SJCRH30 (cell line): ENCODE data around the gene DSTN. TPM values are rescaled to one million over a fixed set of nuclear protein-coding genes. Genes with fewer than 3 reads are reported as not detected.
A peak's percentile ranks its signal among the peaks of the same experiment; 100 is the strongest.

Source experiments
- DNase-seq, 2 experiments: peaks; one replicate each; pipeline ENCODE4 v3.0.0-alpha.2; 2015 to 2020
- H3K27ac ChIP-seq: fragments of 250-450 bp; sonication (Bioruptor Pico); 2 replicates; pipeline ENCODE4 v1.5.1; 2020; ENCODE audit warnings: mild to moderate bottlenecking, moderate library complexity
- H3K27me3 ChIP-seq: fragments of 250-450 bp; sonication (Bioruptor Pico); 2 replicates; pipeline ENCODE4 v1.5.1; 2020; ENCODE audit warnings: mild to moderate bottlenecking, moderate library complexity
- H3K36me3 ChIP-seq: fragments of 250-450 bp; sonication (Bioruptor Pico); 2 replicates; pipeline ENCODE4 v1.5.1; 2020; ENCODE audit warnings: mild to moderate bottlenecking, moderate library complexity
- H3K4me1 ChIP-seq: fragments of 250-450 bp; sonication (Bioruptor Pico); 2 replicates; pipeline ENCODE4 v1.5.1; 2020; ENCODE audit warnings: mild to moderate bottlenecking, moderate library complexity
- H3K4me3 ChIP-seq: fragments of 250-450 bp; sonication (Bioruptor Pico); 2 replicates; pipeline ENCODE4 v1.5.1; 2020; ENCODE audit warnings: mild to moderate bottlenecking, moderate library complexity
- H3K9me3 ChIP-seq: fragments of 250-450 bp; sonication (Bioruptor Pico); replicated peaks from 2 replicates; pipeline ENCODE4 v1.5.1; 2020; ENCODE audit warnings: mild to moderate bottlenecking, moderate library complexity
- total RNA-seq: library from RNA; depleted of rRNA; stranded (reverse); fragments of >200 nt; shearing (Covaris generic); gene quantifications from 2 replicates; pipeline ENCODE4 v1.2.3, GENCODE V29; 2014; rRNA removed

The DSTN gene
- 117 and 121 TPM in 2 replicates for total RNA-seq

DNA sequence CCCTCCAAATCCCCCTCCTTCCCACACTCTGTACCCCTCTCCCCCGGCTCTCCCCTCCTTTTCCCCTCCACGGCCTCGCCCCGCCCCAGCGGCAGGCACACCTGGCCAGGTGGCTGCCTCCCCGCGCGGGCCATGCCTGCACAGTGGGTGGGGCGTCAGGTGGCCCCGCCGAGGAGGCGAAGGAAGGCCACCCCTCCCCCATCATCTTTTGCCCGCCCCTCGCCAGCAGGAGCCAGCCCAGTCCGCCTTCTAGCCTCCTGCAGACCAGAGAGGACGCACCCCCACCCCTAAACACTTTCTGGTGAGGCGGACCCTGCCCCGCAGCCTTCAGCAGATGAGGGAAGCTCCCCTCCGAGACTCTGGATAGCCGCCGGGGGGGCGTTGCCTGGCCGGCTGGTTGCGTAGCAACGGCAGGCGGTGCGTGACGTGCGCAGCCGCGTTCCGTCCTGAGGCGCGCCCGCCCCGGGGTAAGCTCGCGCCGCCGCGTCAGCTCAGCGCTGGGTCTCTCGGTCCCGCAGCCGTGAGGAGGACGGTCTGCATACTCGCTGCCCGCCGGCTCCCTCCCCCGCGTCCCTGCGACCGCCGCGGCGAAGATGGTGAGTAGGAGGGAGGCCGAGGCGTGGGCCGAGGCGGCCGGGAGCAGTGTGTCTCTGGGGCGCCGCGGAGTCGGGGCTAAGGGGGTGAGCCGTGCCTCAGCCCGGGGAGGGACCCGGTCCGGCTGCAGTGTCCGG lies at the start of gene DSTN:
Gene DSTN, plus strand, starts transcription at position 460 of the 731 bp plus-strand sequence. Its CDS starts 134 bp downstream, at position 594.
- DNase-seq: peak; percentile 92
- Histone ChIP-seq H3K27me3 (no peaks in the 10 kb centered on the region), H3K27ac (peak within 1 kb of the TSS; percentile 68), H3K9me3 (no peaks in the 10 kb centered on the region), H3K36me3 (no peaks in the 10 kb centered on the region), H3K4me1 (peaks cover 9% of the 10 kb centered on the region; the same call in 1 of the 2 replicates), H3K4me3 (peak within 1 kb of the TSS; percentile 93)

DNA sequence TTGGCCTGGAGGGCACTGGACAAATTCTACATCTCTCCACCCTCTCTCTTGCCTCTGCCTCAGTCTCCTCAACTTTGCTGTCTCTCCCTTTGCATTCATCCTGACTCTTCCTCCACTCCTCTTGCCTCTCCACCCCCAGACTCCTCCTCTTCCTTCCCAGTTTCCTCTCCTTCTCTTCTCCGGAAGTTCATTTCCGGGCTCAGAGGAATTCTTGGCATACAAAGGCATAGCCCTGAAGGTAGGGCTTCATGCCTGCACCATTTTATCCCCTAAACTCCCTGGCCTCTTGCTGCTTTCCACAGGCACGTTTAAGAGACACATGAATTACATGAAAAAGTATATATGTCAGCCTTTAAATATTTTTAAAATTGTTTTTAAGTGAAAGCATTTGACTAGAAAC lies 49.3 kb upstream of the DSTN start:
- no peak overlapping the region for H3K4me3 ChIP-seq
- H3K9me3 ChIP-seq: no peaks in the 10 kb centered on the region
- peak in 1 of 2 experiments; percentile 37 for DNase-seq
- H3K27ac ChIP-seq: no peak overlapping the region
- peaks cover 7% of the 10 kb centered on the region for H3K4me1 ChIP-seq
- H3K27me3 ChIP-seq: no peaks in the 10 kb centered on the region
- H3K36me3 ChIP-seq: no peaks in the 10 kb centered on the region

DNA sequence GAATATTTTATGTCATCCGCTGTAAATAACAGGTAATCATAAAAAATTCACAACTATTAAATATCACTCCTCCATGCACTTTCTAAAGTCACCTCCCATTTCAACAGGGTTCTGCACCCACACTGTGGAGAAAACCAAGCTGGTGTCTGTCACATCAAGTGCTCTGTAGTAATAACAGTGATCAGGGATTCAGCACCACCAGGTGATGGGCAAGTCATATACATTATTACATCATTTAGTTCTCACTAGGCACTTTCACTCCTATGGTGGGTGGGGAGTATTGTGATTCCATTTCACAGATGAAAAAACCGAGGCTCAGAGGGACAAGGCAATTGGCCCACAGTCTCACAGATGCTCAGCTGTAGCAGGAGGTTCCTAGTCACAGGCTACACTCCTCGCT lies 47.3 kb upstream of the DSTN start:
- no peaks in the 10 kb centered on the region for H3K36me3 ChIP-seq
- peaks cover 7% of the 10 kb centered on the region for H3K4me1 ChIP-seq
- DNase-seq: no peak
- no peak overlapping the region for H3K4me3 ChIP-seq
- no peak overlapping the region for H3K27ac ChIP-seq
- H3K9me3 ChIP-seq: no peaks in the 10 kb centered on the region
- H3K27me3 ChIP-seq: no peaks in the 10 kb centered on the region

DNA sequence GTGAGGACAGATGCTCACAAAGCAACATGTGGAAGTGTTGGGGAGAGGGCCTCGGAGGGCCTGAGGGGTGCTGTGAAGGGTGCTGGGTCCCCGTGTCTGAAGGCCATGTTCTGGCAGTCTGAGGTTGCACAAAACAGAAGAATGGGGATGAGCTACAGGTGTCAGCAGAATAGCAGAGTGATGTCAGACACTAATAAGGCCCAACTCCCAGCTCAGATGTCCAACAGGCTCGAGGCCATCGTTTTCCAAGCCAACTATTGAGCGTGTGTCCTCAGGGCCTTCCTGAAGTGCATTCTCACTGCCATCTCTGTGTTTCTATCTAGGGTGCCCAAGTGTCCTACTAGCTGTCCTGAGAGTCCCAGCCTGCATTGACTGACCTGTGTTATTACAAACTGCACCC lies 46.5 kb upstream of the DSTN start:
- Histone ChIP-seq H3K27me3 (no peaks in the 10 kb centered on the region), H3K27ac (no peak overlapping the region), H3K36me3 (no peaks in the 10 kb centered on the region; the same call in 1 of the 2 replicates), H3K4me1 (peaks cover 7% of the 10 kb centered on the region), H3K9me3 (no peaks in the 10 kb centered on the region), H3K4me3 (no peak overlapping the region)
- no peak for DNase-seq

DNA sequence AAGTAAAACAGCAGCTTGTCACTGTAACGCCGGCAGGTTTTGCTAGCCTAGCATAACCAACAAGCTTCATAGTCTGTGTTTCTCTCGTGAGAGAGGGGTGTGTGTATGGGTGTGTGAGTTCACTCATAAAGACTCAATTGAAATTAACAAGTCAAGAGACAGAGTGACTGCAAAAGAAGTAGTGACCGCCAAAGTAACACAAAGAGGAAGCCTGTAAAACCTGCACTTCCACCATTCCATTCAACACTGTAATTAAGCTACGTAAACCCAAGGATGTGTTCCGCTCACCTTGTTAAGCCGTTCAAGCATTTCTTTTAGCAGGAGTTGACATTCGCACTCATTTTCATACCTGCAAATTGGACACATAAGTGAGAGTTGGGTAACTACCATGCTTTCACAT lies 45.3 kb upstream of the DSTN start:
- no peak for DNase-seq
- Histone ChIP-seq H3K27me3 (no peaks in the 10 kb centered on the region), H3K4me3 (no peak overlapping the region), H3K36me3 (no peaks in the 10 kb centered on the region; the same call in 1 of the 2 replicates), H3K27ac (no peak overlapping the region), H3K9me3 (no peaks in the 10 kb centered on the region), H3K4me1 (peaks cover 3% of the 10 kb centered on the region)

DNA sequence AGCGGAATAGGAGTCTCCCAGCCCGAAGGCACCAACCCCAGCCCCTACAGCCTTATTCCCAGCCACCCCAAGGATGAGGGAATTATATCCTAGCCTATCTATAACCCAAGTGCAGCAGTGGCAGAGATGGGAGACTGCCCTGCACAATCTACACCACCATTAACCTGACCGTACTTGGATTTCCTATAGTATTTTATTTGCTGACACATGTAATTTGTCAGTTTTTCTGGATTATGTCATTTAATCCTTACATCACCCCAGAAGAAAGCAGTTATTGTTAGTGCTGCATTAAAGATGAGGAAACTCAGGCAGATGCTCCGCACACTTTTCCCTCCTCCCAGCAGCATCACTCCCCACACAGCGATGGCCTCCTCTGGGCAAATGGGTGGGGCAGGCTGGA lies 44.7 kb upstream of the DSTN start:
- H3K9me3 ChIP-seq: no peaks in the 10 kb centered on the region
- H3K36me3 ChIP-seq: no peaks in the 10 kb centered on the region; the same call in 1 of the 2 replicates
- H3K4me3 ChIP-seq: no peak overlapping the region
- H3K27me3 ChIP-seq: no peaks in the 10 kb centered on the region
- DNase-seq: no peak
- H3K4me1 ChIP-seq: no peaks in the 10 kb centered on the region
- no peak overlapping the region for H3K27ac ChIP-seq

DNA sequence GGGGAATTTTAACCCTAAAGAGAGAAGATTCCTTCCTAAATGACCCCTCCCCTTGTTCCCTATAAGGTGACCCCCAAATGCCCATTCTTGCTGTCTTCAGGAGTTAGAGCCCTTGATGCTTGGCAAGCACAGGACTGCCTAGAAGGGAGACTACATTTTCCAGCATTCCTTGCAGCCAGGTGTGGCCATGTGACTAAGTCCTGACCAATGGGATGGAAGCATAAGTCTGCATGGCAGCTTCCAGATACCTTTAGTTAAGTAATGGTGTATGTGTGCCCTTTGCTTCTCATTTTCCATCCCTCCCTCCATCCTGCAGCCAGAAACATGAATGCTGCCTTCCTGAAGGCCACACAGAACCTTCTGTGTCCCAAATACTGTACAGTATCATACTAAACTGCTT lies 44.2 kb upstream of the DSTN start:
- DNase-seq: peak in 1 of 2 experiments; percentile 31
- no peak overlapping the region for H3K27ac ChIP-seq
- H3K36me3 ChIP-seq: no peaks in the 10 kb centered on the region; the same call in 1 of the 2 replicates
- H3K4me1 ChIP-seq: no peaks in the 10 kb centered on the region
- H3K4me3 ChIP-seq: no peak overlapping the region
- no peaks in the 10 kb centered on the region for H3K9me3 ChIP-seq
- no peaks in the 10 kb centered on the region for H3K27me3 ChIP-seq

DNA sequence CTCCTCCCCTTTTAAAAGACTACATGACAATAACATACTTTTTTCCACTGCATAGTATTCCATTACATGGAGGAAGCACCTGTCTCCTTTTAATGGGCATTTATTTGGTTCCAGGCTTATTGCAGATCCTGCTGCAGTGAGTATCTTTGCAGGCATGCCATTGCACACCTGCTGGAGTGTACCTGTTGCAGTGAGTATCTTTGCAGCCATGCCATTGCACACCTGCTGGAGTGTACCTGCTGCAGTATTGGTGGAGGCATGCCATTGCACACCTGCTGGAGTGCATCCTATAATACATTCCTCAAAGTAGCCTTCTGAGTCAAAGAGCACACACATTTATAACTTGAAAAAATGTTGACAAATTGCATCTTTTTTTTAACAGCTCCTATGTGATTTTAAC lies 40.3 kb upstream of the DSTN start:
- no peak overlapping the region for H3K27ac ChIP-seq
- H3K27me3 ChIP-seq: 0 out of 2 replicates have a peak, but pooled peaks cover 4% of the 10 kb centered on the region
- no peaks in the 10 kb centered on the region; the same call in 1 of the 2 replicates for H3K36me3 ChIP-seq
- peaks cover 5% of the 10 kb centered on the region; the same call in 1 of the 2 replicates for H3K4me1 ChIP-seq
- no peaks in the 10 kb centered on the region for H3K9me3 ChIP-seq
- DNase-seq: no peak
- H3K4me3 ChIP-seq: no peak overlapping the region

DNA sequence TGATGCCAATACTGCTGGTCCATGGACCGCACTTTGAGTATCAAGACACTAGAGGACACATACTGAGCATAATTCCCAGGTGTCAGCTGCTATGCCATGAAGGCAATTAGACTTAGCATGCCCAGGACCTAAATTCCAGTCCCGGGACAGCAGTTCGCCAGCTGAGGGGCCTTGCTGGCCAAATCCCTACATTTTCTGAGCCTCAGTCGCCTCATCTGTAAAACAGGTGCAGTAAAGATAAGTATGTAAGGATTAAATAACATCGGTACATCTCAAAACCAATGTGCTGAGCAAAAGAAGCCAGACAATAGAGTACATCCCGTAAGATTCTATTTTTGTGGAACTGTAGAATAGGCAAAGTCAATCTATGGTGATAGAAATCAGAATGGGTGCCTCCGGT lies 39.7 kb upstream of the DSTN start:
- H3K4me3 ChIP-seq: no peak overlapping the region

DNA sequence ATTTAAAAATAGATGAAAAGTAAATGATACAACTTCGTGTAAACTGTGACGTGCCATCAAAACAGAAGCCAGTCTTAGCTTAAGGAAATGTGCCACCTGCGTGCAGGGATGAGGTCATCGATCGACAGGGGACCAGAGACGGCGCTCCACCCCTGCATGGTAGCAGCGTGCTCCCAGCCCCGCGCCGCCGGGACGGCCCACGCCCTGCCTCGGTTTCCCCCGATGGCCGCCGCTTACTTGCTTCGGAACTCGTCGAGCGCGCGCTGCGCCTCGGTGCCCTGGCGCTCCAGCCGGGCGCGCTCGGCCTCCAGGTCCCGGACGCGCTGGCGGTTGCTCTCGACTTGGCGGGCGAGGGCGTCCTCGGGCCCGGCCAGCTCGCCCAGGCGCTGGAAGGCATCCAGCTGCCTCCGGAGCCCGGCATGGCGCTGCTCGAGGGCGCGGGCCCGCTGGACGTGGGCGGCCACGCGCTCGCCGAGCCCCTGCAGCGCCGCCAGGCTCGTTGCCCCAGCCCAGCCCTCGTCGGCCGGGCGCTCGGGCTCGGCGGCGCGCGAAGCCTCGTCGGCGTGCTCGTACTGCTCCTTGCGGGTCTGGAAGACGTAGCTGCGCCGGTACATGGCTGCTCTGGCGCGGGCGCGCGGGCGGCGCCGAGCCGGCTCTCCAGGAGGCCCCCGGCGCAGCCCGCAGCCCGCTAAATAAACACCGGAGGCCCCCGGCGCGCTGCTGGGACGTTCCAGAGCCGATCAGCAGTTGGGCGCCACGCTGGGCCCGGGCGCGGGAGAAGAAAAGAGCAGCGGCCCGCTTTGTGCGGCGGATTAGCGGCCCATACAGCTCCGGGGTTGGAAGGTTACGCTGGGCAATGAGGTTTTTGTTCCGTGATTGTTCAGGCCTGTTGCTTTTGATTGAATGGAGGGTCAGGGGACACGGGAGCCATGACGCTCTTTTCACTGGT lies 38.9 kb upstream of the DSTN start, which contains the start of gene BFSP1:
Gene BFSP1, minus strand, starts transcription at position 664 of the 949 bp plus-strand sequence. Its CDS starts 50 bp downstream, at position 614.
- Histone ChIP-seq H3K4me1 (peaks cover 5% of the 10 kb centered on the region; the same call in 1 of the 2 replicates), H3K9me3 (no peaks in the 10 kb centered on the region), H3K4me3 (peak within 1 kb of the TSS; percentile 57), H3K36me3 (no peaks in the 10 kb centered on the region; the same call in 1 of the 2 replicates), H3K27me3 (0 out of 2 replicates have a peak, but pooled peaks cover 4% of the 10 kb centered on the region), H3K27ac (no peak within 1 kb of the TSS)
- DNase-seq: peak; percentile 22 to 28

More for the DNA sequence above, 39.7 kb upstream of the DSTN start:
- DNase-seq: no peak
- Histone ChIP-seq H3K9me3 (no peaks in the 10 kb centered on the region), H3K27me3 (0 out of 2 replicates have a peak, but pooled peaks cover 4% of the 10 kb centered on the region), H3K36me3 (no peaks in the 10 kb centered on the region; the same call in 1 of the 2 replicates), H3K4me1 (peaks cover 5% of the 10 kb centered on the region; the same call in 1 of the 2 replicates), H3K27ac (no peak overlapping the region)

DNA sequence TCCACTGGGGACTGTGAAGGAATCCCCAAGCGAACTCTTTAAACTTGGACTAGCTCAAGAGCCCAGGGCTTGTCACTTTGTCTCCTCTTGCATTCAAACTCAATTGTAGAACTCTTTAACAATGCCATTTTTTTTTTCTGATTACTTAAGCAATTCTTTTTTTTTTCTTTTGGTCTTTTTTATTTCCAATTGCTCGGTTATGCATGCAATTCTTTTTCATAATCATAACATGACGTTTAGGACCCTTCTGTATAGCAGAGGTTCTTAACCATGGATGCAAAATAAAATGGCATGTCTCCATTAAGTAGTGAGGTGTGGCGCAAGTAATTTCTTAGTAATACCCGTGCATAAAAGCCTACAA lies 38.2 kb upstream of the DSTN start:
- Histone ChIP-seq H3K9me3 (no peaks in the 10 kb centered on the region), H3K27ac (no peak overlapping the region), H3K36me3 (no peaks in the 10 kb centered on the region; the same call in 1 of the 2 replicates), H3K4me3 (peak overlapping the region; percentile 57), H3K27me3 (0 out of 2 replicates have a peak, but pooled peaks cover 4% of the 10 kb centered on the region), H3K4me1 (peaks cover 5% of the 10 kb centered on the region; the same call in 1 of the 2 replicates)
- DNase-seq: no peak

DNA sequence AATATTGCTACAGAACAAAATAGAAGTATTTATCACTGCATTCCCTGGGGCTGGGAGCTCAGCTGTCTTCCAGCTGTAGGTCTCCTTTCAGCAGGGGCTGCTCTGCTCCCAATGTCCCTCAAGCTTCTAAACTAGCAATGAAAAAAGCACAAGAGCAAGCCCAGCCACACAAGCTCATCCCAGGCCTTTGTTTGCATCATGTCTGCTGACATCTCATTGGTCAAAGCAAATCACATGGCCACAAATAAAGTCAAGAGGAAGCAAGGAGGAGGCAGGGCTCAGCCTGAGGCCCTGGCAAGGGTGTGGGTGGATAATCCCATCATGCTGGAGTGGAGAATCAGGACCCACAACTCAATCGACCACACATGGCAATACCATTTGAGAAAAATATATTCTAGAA lies 36.5 kb upstream of the DSTN start:
- Histone ChIP-seq H3K9me3 (no peaks in the 10 kb centered on the region), H3K4me1 (peaks cover 5% of the 10 kb centered on the region; the same call in 1 of the 2 replicates), H3K36me3 (no peaks in the 10 kb centered on the region), H3K4me3 (no peak overlapping the region), H3K27ac (no peak overlapping the region), H3K27me3 (0 out of 2 replicates have a peak, but pooled peaks cover 4% of the 10 kb centered on the region)
- DNase-seq: peak; percentile 31 to 67

DNA sequence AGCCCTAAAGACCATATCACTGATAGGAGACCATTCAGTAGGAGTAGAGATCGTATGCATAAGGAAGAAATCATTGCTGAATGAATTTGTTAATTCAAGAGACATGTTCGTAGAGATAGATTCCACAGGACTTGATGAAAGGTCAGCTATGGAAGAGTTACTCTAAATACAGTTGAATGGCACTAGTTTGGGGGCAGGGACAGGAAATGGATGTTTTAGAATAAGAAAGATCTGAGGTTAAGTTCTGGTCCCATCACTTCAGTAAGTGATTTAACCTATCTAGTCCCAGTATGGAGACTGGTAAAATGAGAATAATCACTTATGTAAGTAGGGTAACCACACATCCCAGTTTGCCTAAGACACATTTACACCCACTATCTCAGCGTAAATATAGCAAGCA lies 35.8 kb upstream of the DSTN start:
- DNase-seq: no peak
- peaks cover 9% of the 10 kb centered on the region; the same call in 1 of the 2 replicates for H3K4me1 ChIP-seq
- H3K36me3 ChIP-seq: no peaks in the 10 kb centered on the region
- H3K4me3 ChIP-seq: no peak overlapping the region
- 0 out of 2 replicates have a peak, but pooled peaks cover 4% of the 10 kb centered on the region for H3K27me3 ChIP-seq
- H3K27ac ChIP-seq: no peak overlapping the region
- no peaks in the 10 kb centered on the region for H3K9me3 ChIP-seq

DNA sequence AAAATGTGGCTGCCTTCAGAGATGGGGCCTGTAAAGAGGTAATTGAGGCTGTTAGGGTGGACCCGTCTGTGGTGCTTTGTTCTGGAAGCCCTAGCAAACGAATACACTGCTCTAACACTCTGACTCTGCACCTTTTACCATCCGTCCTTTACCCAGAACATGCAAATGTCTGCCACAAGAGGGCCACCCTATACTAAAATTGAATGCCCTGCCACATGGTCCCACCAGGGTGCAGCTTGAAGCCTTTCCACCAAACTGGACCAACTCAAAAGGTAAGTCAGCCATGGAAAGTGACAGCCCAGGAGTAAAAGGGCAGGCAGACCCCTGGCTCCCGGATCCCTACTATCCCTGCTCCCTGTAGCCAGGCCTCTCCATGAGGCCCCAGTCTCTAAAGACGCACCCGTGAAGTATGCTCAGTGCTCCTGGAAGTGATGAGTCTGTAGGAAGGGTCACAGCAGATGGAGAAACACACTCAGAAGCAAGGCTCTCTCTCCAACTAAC lies 32.9 kb upstream of the DSTN start:
- 0 out of 2 replicates have a peak, but pooled peaks cover 4% of the 10 kb centered on the region for H3K27me3 ChIP-seq
- H3K4me3 ChIP-seq: no peak overlapping the region
- DNase-seq: peak; percentile 61 to 84
- H3K4me1 ChIP-seq: peaks cover 9% of the 10 kb centered on the region; the same call in 1 of the 2 replicates
- no peak overlapping the region for H3K27ac ChIP-seq
- H3K9me3 ChIP-seq: no peaks in the 10 kb centered on the region
- H3K36me3 ChIP-seq: no peaks in the 10 kb centered on the region
